Measurements from ENCODE around the gene ATP12A.

DNA sequence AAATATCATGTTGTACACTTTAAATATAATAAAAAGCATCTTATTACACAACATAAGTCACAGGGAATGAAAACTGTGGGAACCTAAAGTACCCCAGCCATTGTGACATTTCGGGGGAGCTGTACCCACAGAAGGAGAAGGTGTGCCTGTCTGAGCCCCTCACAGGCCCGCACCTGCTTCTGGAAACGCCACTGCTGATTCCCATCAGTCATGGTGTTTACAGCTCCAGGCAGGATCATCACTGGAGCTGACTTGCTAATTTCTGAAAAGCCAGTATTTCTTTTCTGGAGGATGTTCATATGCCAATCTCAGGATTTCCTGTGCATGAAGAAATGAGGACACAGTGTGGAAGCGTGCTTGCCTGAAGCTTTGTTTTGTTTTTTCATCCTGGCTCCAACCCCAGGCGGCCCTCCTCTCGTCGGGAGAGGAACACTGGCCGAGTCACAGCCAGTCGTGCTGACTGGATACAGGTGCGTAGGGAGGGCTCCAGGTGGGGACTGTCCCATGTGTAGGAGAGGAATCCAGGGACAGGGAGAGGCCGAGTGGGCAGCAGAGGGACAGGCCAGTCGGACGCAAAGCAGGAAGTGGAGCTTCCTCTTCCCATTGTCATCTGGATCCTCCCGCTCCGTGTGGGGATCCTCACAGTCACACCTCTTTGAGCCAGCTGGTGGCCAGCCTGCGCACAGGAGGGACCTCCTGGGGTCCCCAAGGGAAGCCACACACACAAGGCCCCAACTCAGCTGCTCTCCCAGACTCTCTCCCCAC, 4.2 kb upstream of the ATP12A start:
- TF ChIP-seq CTCF (IDR thresholded peaks at IDR 0.05; ENCODE audit: insufficient read depth, low read length, poor library complexity, severe bottlenecking) = no peak
- TF ChIP-seq EZH2phosphoT487 (conservative IDR thresholded peaks at IDR 0.05; ENCODE audit: low read length) = no peak
